Measurements from ENCODE around the gene CLSTN1. TPM values are rescaled to one million over a fixed set of nuclear protein-coding genes. Genes with fewer than 3 reads are reported as not detected.

Gene CLSTN1
- total and polyA plus RNA-seq, 12 donors = 37.1 to 79.8 (median 63.8) TPM

GRCh38 chr1:9730096-9730901 lies 93.5 kb downstream of the CLSTN1 start:
- ATAC-seq = peak in 7 of 8 donors; percentile 48 to 67 (median 54)
- H3K36me3 ChIP-seq = peaks cover 8 to 99% (median 57%) of the 10 kb centered on the region in 9 donors
- H3K27me3 ChIP-seq = no peaks in the 10 kb centered on the region
- no peaks in the 10 kb centered on the region for H3K9me3 ChIP-seq
- H3K27ac ChIP-seq = peak overlapping the region in 1 of 10 donors; percentile 57
- H3K4me3 ChIP-seq = no peak overlapping the region
- no peak for TF ChIP-seq CTCF (IDR thresholded peaks at IDR 0.05)
- WGBS, 2 donors = 81 to 83% methylated on average over 45 of the region's 45 CpGs
- peaks cover 0 to 15% (median 0%) of the 10 kb centered on the region in 9 donors for H3K4me1 ChIP-seq
- peak; percentile 44 to 46 for DNase-seq
- intact Hi-C loops (cut with DNase I) = no loop called here

DNA sequence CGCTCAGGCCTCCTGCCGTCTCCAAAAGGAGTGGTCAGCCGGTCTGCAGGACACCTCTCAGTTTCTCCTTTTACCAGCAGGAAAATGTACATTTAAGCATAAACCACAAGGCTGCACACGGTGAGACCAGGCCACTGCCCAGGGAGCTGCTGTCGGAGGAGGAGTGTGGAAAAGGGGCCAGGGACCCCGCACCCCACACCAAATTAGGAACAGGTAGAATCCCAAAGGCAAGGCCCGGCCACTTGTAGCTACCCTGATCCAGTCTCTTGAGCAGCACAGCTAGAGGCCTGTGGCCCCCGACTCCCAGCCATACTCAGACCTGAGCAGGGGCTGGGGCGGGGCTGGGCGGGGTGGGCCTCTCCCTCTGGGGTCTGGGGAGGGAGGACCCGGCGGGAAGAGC lies 94.2 kb downstream of the CLSTN1 start:
- TF ChIP-seq CTCF (IDR thresholded peaks at IDR 0.05) = no peak
- intact Hi-C loops (cut with DNase I) = loop anchor here in 7 of 10 donors (5.0 to 10.0 kb wide), 2 partner anchors 135 to 138 kb away; no protein-coding TSS in a partner anchor
- no peak for ATAC-seq
- DNase-seq = no peak
- Histone ChIP-seq H3K4me3 (no peak overlapping the region), H3K27me3 (no peaks in the 10 kb centered on the region), H3K4me1 (peaks cover 0 to 15% (median 0%) of the 10 kb centered on the region in 9 donors), H3K36me3 (peaks cover 8 to 99% (median 50%) of the 10 kb centered on the region in 9 donors), H3K9me3 (no peaks in the 10 kb centered on the region), H3K27ac (peak overlapping the region in 1 of 10 donors; percentile 21)
- WGBS, 2 donors = 87 to 92% methylated on average over 12 of the region's 12 CpGs

- intact Hi-C loops (cut with DNase I) = loop anchor here in 7 of 10 donors (5.0 to 10.0 kb wide), 2 partner anchors 136 to 139 kb away; no protein-coding TSS in a partner anchor
- DNase-seq = no peak
- H3K36me3 ChIP-seq = peaks cover 8 to 99% (median 44%) of the 10 kb centered on the region in 9 donors
- no peak for ATAC-seq
- no peaks in the 10 kb centered on the region for H3K27me3 ChIP-seq
- peak overlapping the region in 1 of 10 donors; percentile 49 for H3K27ac ChIP-seq
- no peak overlapping the region for H3K4me3 ChIP-seq
- peaks cover 0 to 15% (median 0%) of the 10 kb centered on the region in 9 donors for H3K4me1 ChIP-seq
- no peak for TF ChIP-seq CTCF (IDR thresholded peaks at IDR 0.05)
- WGBS, 2 donors = 93 to 94% methylated on average over 33 of the region's 33 CpGs
- peaks cover 0 to 3% (median 0%) of the 10 kb centered on the region in 11 donors for H3K9me3 ChIP-seq
Observed at GRCh38 chr1:9728451-9729295, 95.1 kb downstream of the CLSTN1 start.

Measured in heart right ventricle (tissue), 16 donors.